WERI-Rb-1 (cell line): ENCODE results near the gene ATXN7.

Experiments
- DNase-seq: peaks from one replicate; pipeline ENCODE4 v3.0.0-alpha.2; 2020
- H3K27ac ChIP-seq: fragments of 250-450 bp; sonication (Bioruptor Pico); 2 replicates; pipeline ENCODE4 v1.5.1; 2020; ENCODE audit warnings: mild to moderate bottlenecking, moderate library complexity
- H3K27me3 ChIP-seq: fragments of 250-450 bp; sonication (Bioruptor Pico); 2 replicates; pipeline ENCODE4 v1.5.1; 2021; ENCODE audit warnings: mild to moderate bottlenecking, low read depth, moderate library complexity; ENCODE audit not compliant: insufficient read depth, severe bottlenecking
- H3K36me3 ChIP-seq: fragments of 250-450 bp; sonication (Bioruptor Pico); 2 replicates; pipeline ENCODE4 v1.5.1; 2020; ENCODE audit warnings: mild to moderate bottlenecking, moderate library complexity
- H3K4me3 ChIP-seq: 2 replicates; pipeline ENCODE4 v1.5.1; 2011; ENCODE audit warnings: low read depth, mild to moderate bottlenecking, control low read depth, low read length
- H3K9me3 ChIP-seq: fragments of 250-450 bp; sonication (Bioruptor Pico); 2 replicates; pipeline ENCODE4 v1.5.1; 2021; ENCODE audit warnings: mild to moderate bottlenecking, moderate library complexity; ENCODE audit not compliant: severe bottlenecking
- CTCF ChIP-seq: IDR thresholded peaks from 2 replicates; pipeline ENCODE4 v1.5.1; 2011; ENCODE audit warnings: low read depth, mild to moderate bottlenecking, control low read depth, inconsistent platforms, low read length

Gene ATXN7

DNA sequence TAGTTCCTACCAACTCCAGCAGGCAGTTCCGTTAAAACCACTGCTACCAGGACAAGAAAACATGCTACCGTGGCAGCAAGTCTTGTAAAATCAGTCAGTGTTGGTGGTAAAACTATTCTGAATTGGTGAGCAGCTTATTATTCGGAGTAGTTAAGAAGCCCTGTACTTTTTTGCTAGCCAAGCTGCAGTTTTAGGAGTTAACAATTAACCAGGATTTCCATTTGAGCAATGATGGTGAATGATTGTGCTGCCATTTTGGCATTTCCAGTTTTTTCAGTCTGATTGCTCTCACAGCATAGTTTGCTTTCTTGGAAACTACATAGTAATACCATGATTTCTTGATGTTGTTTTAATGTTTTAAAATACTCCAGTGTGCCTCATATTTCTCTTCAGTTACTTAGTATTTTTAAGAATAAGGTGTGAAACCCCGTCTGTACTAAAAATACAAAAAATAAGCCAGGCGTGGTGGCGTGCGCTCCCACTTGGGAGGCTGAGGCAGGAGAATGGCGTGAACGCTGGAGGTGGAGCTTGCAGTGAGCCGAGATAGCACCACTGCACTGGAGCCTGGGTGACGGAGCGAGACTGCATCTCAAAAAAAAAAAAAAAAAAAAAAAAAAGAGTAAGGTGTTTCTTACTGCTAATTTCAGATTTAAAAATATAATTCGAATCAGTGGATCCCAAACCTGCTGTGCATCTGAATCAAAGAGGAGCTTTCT lies 92.3 kb downstream of the ATXN7 start:
- no peak for DNase-seq
- Histone ChIP-seq H3K27ac (no peak overlapping the region; the same call in 1 of the 2 replicates), H3K36me3 (peaks cover 5% of the 10 kb centered on the region), H3K4me3 (no peak overlapping the region), H3K27me3 (no peaks in the 10 kb centered on the region), H3K9me3 (no peaks in the 10 kb centered on the region)
- no peak for TF ChIP-seq CTCF

GRCh38 chr3:63959146-63959545 lies 95.5 kb downstream of the ATXN7 start:
- Histone ChIP-seq H3K36me3 (no peaks in the 10 kb centered on the region; the same call in 1 of the 2 replicates), H3K9me3 (no peaks in the 10 kb centered on the region), H3K27me3 (no peaks in the 10 kb centered on the region), H3K27ac (no peak overlapping the region), H3K4me3 (no peak overlapping the region)
- TF ChIP-seq CTCF = no peak
- no peak for DNase-seq

- no peak for TF ChIP-seq CTCF
- Histone ChIP-seq H3K27me3 (no peaks in the 10 kb centered on the region), H3K9me3 (no peaks in the 10 kb centered on the region), H3K27ac (no peak overlapping the region), H3K4me3 (no peak overlapping the region), H3K36me3 (no peaks in the 10 kb centered on the region)
- DNase-seq = no peak
Observed at GRCh38 chr3:63960048-63960711, 96.5 kb downstream of the ATXN7 start.

- peak; percentile 41; the same call in 1 of the 2 replicates for TF ChIP-seq CTCF
- DNase-seq = no peak
- Histone ChIP-seq H3K27me3 (no peaks in the 10 kb centered on the region), H3K36me3 (no peaks in the 10 kb centered on the region), H3K27ac (no peak overlapping the region), H3K9me3 (no peaks in the 10 kb centered on the region), H3K4me3 (no peak overlapping the region)
Observed at GRCh38 chr3:63961891-63962290, 98.2 kb downstream of the ATXN7 start.

DNA sequence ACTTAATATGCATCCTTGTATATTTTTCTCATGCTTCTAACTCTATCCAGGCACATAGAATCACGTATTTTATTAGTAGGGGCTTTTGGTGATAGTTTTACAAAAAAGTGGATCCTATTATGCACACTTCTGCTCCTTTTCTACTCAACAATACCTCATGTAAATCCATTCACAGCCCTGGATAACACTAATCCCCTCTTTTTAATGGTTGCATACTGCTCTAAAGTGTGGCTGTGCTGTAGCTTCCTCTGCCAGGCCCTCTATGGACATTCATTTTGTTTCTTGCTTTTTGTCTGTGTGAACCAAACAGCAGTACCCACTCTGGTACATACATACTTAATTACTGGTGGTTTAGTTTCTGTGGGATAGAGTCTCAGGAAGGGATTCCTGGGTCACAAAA lies 99.8 kb downstream of the ATXN7 start:
- Histone ChIP-seq H3K4me3 (no peak overlapping the region), H3K36me3 (no peaks in the 10 kb centered on the region), H3K27me3 (no peaks in the 10 kb centered on the region), H3K27ac (no peak overlapping the region), H3K9me3 (no peaks in the 10 kb centered on the region)
- TF ChIP-seq CTCF = no peak
- DNase-seq = no peak
